ENCODE measurements around the gene WDR1. TPM values are rescaled to one million over a fixed set of nuclear protein-coding genes. Genes with fewer than 3 reads are reported as not detected.

WDR1 gene
- polyA plus RNA-seq, 1 of the 3 experiments (the other 2 are of a cell fraction), result 310 TPM

GRCh38 chr4:10058371-10058770 lies 58.2 kb downstream of the WDR1 start:
- Histone ChIP-seq H3K9ac (no peak overlapping the region), H3F3A (replicated peaks; ENCODE audit: insufficient read depth) (no peaks in the 10 kb centered on the region), H3K4me2 (no peak overlapping the region), H4K20me1 (ENCODE audit: insufficient read depth) (no peaks in the 10 kb centered on the region), H3K4me1 (ENCODE audit: control insufficient read depth in 1 of 2, insufficient read depth in 2 of 2, low read depth in 1 of 2, low read length in 1 of 2) (peaks cover 0 to 2% of the 10 kb centered on the region in 2 experiments; a peak in 1 of 4 replicates), H3K27ac (ENCODE audit: low read depth in 2 of 2, low read length in 1 of 2) (no peak overlapping the region), H3K36me3 (replicated peaks in 1 of 2; ENCODE audit: control insufficient read depth in 1 of 2, insufficient read depth in 2 of 2, low read length in 1 of 2) (no peaks in the 10 kb centered on the region), H3K27me3 (ENCODE audit: insufficient read depth) (no peaks in the 10 kb centered on the region), H3K79me2 (ENCODE audit: insufficient read depth) (no peaks in the 10 kb centered on the region), H3K9me2 (no peaks in the 10 kb centered on the region), H3K4me3 (ENCODE audit: low read depth in 2 of 2, low read length in 1 of 2) (no peak overlapping the region), H2AFZ (ENCODE audit: low read depth) (no peak overlapping the region), H3K9me3 (no peaks in the 10 kb centered on the region)
- ChIA-PET POLR2A (no interaction called here), CTCF (no interaction called here)
- no peak for DNase-seq
- TF ChIP-seq YY1 (IDR thresholded peaks at IDR 0.05; ENCODE audit: low read depth), result no peak
- TF ChIP-seq SIN3A (IDR thresholded peaks at IDR 0.05; ENCODE audit: borderline replicate concordance, low read depth, low read length), result no peak
- no peak for TF ChIP-seq ELF1 (IDR thresholded peaks at IDR 0.05)
- TF ChIP-seq FOXM1 (IDR thresholded peaks at IDR 0.05; ENCODE audit: low read depth), result no peak
- no peak for TF ChIP-seq EP300 (IDR thresholded peaks at IDR 0.05; ENCODE audit: borderline replicate concordance in 1 of 2, low read depth in 1 of 2, low read length in 1 of 2)
- TF ChIP-seq MXI1 (IDR thresholded peaks at IDR 0.05; ENCODE audit: low read depth, low read length), result no peak
- TF ChIP-seq POLR2AphosphoS5 (IDR thresholded peaks at IDR 0.05; ENCODE audit: low read depth, low read length), result no peak
- TF ChIP-seq, protein P1, sequence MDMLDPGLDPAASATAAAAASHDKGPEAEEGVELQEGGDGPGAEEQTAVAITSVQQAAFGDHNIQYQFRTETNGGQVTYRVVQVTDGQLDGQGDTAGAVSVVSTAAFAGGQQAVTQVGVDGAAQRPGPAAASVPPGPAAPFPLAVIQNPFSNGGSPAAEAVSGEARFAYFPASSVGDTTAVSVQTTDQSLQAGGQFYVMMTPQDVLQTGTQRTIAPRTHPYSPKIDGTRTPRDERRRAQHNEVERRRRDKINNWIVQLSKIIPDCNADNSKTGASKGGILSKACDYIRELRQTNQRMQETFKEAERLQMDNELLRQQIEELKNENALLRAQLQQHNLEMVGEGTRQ (IDR thresholded peaks at IDR 0.05; ENCODE audit: borderline replicate concordance, low read depth, low read length), result no peak
- TF ChIP-seq JUND (IDR thresholded peaks at IDR 0.05), result no peak
- TF ChIP-seq CHD2 (IDR thresholded peaks at IDR 0.05; ENCODE audit: low read length, partially characterized antibody), result no peak
- TF ChIP-seq RCOR1 (IDR thresholded peaks at IDR 0.05; ENCODE audit: low read length), result no peak
- no peak for TF ChIP-seq FOSL2 (IDR thresholded peaks at IDR 0.05; ENCODE audit: borderline replicate concordance, low read depth)
- no peak for TF ChIP-seq PBX3 (IDR thresholded peaks at IDR 0.05)
- no peak for TF ChIP-seq GABPA (IDR thresholded peaks at IDR 0.05; ENCODE audit: low read depth)
- TF ChIP-seq USF1 (IDR thresholded peaks at IDR 0.05; ENCODE audit: borderline replicate concordance, low read depth), result no peak
- TF ChIP-seq ZBTB33 (IDR thresholded peaks at IDR 0.05; ENCODE audit: borderline replicate concordance, low read depth), result no peak
- no peak for TF ChIP-seq RAD21 (IDR thresholded peaks at IDR 0.05; ENCODE audit: low read length)
- 82% methylated on average over 7 of the region's 7 CpGs for WGBS (ENCODE audit: low lambda C conversion rate)

Measured in SK-N-SH (cell line).